PFSK-1 (cell line): ENCODE data around the gene HPS4.

ENCODE experiments used
- POLR2AphosphoS5 ChIP-seq: IDR thresholded peaks from 2 replicates; pipeline ENCODE4 v1.6.1; 2012; ENCODE audit warnings: low read depth, mild to moderate bottlenecking, control low read depth, low read length, moderate library complexity
- REST ChIP-seq, 2 experiments: IDR thresholded peaks; 2 replicates each; pipeline versions ENCODE4 v1.6.1 to v1.8.0; 2011 to 2012; ENCODE audit warnings: low read depth in 2 of 2, low read length in 2 of 2, control low read depth in 1 of 2, inconsistent platforms in 1 of 2, mild to moderate bottlenecking in 1 of 2, moderate library complexity in 1 of 2; ENCODE audit not compliant: insufficient read depth in 1 of 2

- TF ChIP-seq POLR2AphosphoS5 (no peak), REST (IDR thresholded peaks at IDR 0.05; ENCODE audit: insufficient read depth in 1 of 2, low read depth in 2 of 2, low read length in 2 of 2) (no peak)
Measured at GRCh38 chr22:26432619-26433311, 50.8 kb downstream of the HPS4 start.
